GM12891 (cell line): Measurements from ENCODE around the gene C16orf86.

Source experiments
- POLR2A ChIP-seq: IDR thresholded peaks from 2 replicates; pipeline ENCODE4 v1.6.1; 2011; ENCODE audit warnings: low read depth, low read length, control low read depth
- POLR2AphosphoS5 ChIP-seq: IDR thresholded peaks from 2 replicates; pipeline ENCODE4 v1.6.1; 2011; ENCODE audit warnings: low read depth, low read length, control low read depth

GRCh38 chr16:67714522-67714921 is 47.9 kb downstream of the C16orf86 start:
- no peak for TF ChIP-seq POLR2A
- no peak for TF ChIP-seq POLR2AphosphoS5
